HG03280 (cell line): Measurements from ENCODE around the gene CIART.
A peak's percentile ranks its signal among the peaks of the same experiment; 100 is the strongest.
"Not testable (repeated sequence)": the region's sequence is repeated elsewhere in the genome, so short reads cannot be mapped to it uniquely, and the experiment has no call there.

ENCODE experiments used
- ATAC-seq: cut with Tn5 transposase; IDR thresholded peaks from one replicate; pipeline ENCODE4 v1.9.1; 2021; ENCODE audit warnings: mild to moderate bottlenecking, moderate library complexity; ENCODE audit not compliant: unreplicated experiment

The CIART gene

GRCh38 chr1:150281758-150282557 lies at the start of gene CIART:
Gene CIART, plus strand, starts transcription at chr1:150282554. Its CDS starts 714 bp downstream, at chr1:150283268.
- no peak for ATAC-seq

- ATAC-seq, result not testable (repeated sequence)
Measured at GRCh38 chr1:150232921-150233320, 49.4 kb upstream of the CIART start.

GRCh38 chr1:150233359-150234308 lies 48.7 kb upstream of the CIART start:
- ATAC-seq, result no peak

- ATAC-seq, result no peak
Measured at GRCh38 chr1:150234309-150234565, 48.1 kb upstream of the CIART start.

- ATAC-seq, result peak; percentile 48
Measured at GRCh38 chr1:150234566-150235293, 47.6 kb upstream of the CIART start.

GRCh38 chr1:150235294-150235851 lies 47.0 kb upstream of the CIART start:
- no peak for ATAC-seq

- peak; percentile 87 for ATAC-seq
Measured at GRCh38 chr1:150235852-150236613, 46.3 kb upstream of the CIART start, which contains the start of gene ANP32E. Gene ANP32E, minus strand, starts transcription at chr1:150236112. Its CDS starts 326 bp downstream, at chr1:150235786.

- no peak for ATAC-seq
Measured at GRCh38 chr1:150236614-150237100, 45.7 kb upstream of the CIART start.

- not testable (repeated sequence) for ATAC-seq
Measured at GRCh38 chr1:150237176-150237575, 45.2 kb upstream of the CIART start.

GRCh38 chr1:150237746-150238145 lies 44.6 kb upstream of the CIART start:
- no peak for ATAC-seq

- ATAC-seq, result no peak
Measured at GRCh38 chr1:150243003-150243402, 39.4 kb upstream of the CIART start.

GRCh38 chr1:150249936-150250335 lies 32.4 kb upstream of the CIART start:
- no peak for ATAC-seq

- ATAC-seq, result no peak
Measured at GRCh38 chr1:150256198-150256553, 26.2 kb upstream of the CIART start.

GRCh38 chr1:150256554-150257341 lies 25.6 kb upstream of the CIART start:
- no peak for ATAC-seq

- no peak for ATAC-seq
Measured at GRCh38 chr1:150257624-150258585, 24.4 kb upstream of the CIART start, which contains the start of gene CA14. Gene CA14, plus strand, starts transcription at chr1:150257774. Its CDS starts 355 bp downstream, at chr1:150258129.

GRCh38 chr1:150259217-150259616 lies 23.1 kb upstream of the CIART start:
- no peak for ATAC-seq

- no peak for ATAC-seq
Measured at GRCh38 chr1:150259758-150260669, 22.3 kb upstream of the CIART start.
